Calu3 (cell line): ENCODE measurements around the gene SERINC5. TPM values are rescaled to one million over a fixed set of nuclear protein-coding genes. Genes with fewer than 3 reads are reported as not detected.

Source experiments
- BruUV-seq: library from RNA; stranded (reverse); fragments of 400-500 nt; replicated peaks from 2 replicates; lab custom pipeline; 2021; lab: Mats Ljungman, UMichigan
- CTCF ChIA-PET: fragments of 300-600 bp; sonication (Branson Sonifier 250); formaldehyde crosslinking; loops from one replicate; lab custom pipeline; 2022; ENCODE audit warnings: antibody characterized with exemption; lab: Charles Lee
- DNase-seq: peaks from one replicate; pipeline ENCODE4 v3.0.0; 2022
- H3K27ac Mint-ChIP-seq: one replicate; pipeline ENCODE4 v1.8.0; 2022; ENCODE audit warnings: mixed read lengths; ENCODE audit not compliant: unreplicated experiment
- H3K27me3 Mint-ChIP-seq: one replicate; pipeline ENCODE4 v1.8.0; 2022; ENCODE audit warnings: mixed read lengths; ENCODE audit not compliant: unreplicated experiment
- H3K36me3 Mint-ChIP-seq: one replicate; pipeline ENCODE4 v1.8.0; 2022; ENCODE audit warnings: mild to moderate bottlenecking, moderate library complexity, mixed read lengths; ENCODE audit not compliant: insufficient read depth, unreplicated experiment
- H3K4me1 Mint-ChIP-seq: one replicate; pipeline ENCODE4 v1.8.0; 2022; ENCODE audit warnings: mild to moderate bottlenecking, low read depth, mixed read lengths; ENCODE audit not compliant: unreplicated experiment
- H3K4me3 Mint-ChIP-seq: one replicate; pipeline ENCODE4 v1.8.0; 2022; ENCODE audit warnings: mild to moderate bottlenecking, low read depth, moderate library complexity, mixed read lengths; ENCODE audit not compliant: unreplicated experiment
- H3K9me3 Mint-ChIP-seq: one replicate; pipeline ENCODE4 v1.8.0; 2022; ENCODE audit warnings: low read depth, mixed read lengths; ENCODE audit not compliant: unreplicated experiment
- CTCF ChIP-seq: fragments of 200-600 bp; IDR thresholded peaks from one replicate; pipeline ENCODE4 v1.8.0; 2022; ENCODE audit warnings: antibody characterized with exemption; ENCODE audit not compliant: unreplicated experiment
- intact Hi-C: fragments of 100-400 bp; cut with micrococcal nuclease; formaldehyde crosslinking; loops from one replicate; pipeline ENCODE4 v1.10.0; 2022; ENCODE audit not compliant: unreplicated experiment
- total RNA-seq: library from RNA; stranded (reverse); gene quantifications from 2 replicates; pipeline ENCODE4 v1.2.3, GENCODE V29; 2022

SERINC5 gene
- total RNA-seq, 1 experiment from 2014 or later = 47.0 TPM

- Mint-ChIP-seq H3K4me3 (no peak overlapping the region), H3K36me3 (no peaks in the 10 kb centered on the region), H3K9me3 (peaks cover 4% of the 10 kb centered on the region), H3K4me1 (peaks cover 12% of the 10 kb centered on the region), H3K27me3 (no peaks in the 10 kb centered on the region), H3K27ac (no peak overlapping the region)
- intact Hi-C loops = no loop called here
- DNase-seq = no peak
- CTCF ChIA-PET = interaction anchor here (1.2 to 1.6 kb wide), 2 partner anchors 10 to 18 kb away, joined by 4 to 5 read pairs; no protein-coding TSS in a partner anchor
- no peak for TF ChIP-seq CTCF
- BruUV-seq = no TSS peak
Measured at GRCh38 chr5:80109646-80110478, 146.0 kb downstream of the SERINC5 start.

GRCh38 chr5:80106916-80107315 lies 148.9 kb downstream of the SERINC5 start:
- TF ChIP-seq CTCF = no peak
- no peaks in the 10 kb centered on the region for H3K27me3 Mint-ChIP-seq
- H3K36me3 Mint-ChIP-seq = no peaks in the 10 kb centered on the region
- no peak overlapping the region for H3K4me3 Mint-ChIP-seq
- no peak for DNase-seq
- BruUV-seq = no TSS peak
- H3K9me3 Mint-ChIP-seq = no peaks in the 10 kb centered on the region
- no peak overlapping the region for H3K27ac Mint-ChIP-seq
- CTCF ChIA-PET = interaction anchor here (0.6 kb wide), 1 partner anchor 10 kb away, joined by 3 read pairs; no protein-coding TSS in a partner anchor
- H3K4me1 Mint-ChIP-seq = peaks cover 12% of the 10 kb centered on the region
- intact Hi-C loops = no loop called here

- Mint-ChIP-seq H3K4me3 (no peak overlapping the region), H3K4me1 (peaks cover 2% of the 10 kb centered on the region), H3K27ac (no peak overlapping the region), H3K9me3 (no peaks in the 10 kb centered on the region), H3K36me3 (no peaks in the 10 kb centered on the region), H3K27me3 (no peaks in the 10 kb centered on the region)
- CTCF ChIA-PET = no interaction called here
- BruUV-seq = no TSS peak
- no peak for TF ChIP-seq CTCF
- DNase-seq = no peak
- intact Hi-C loops = no loop called here
Measured at GRCh38 chr5:80105698-80106439, 150.0 kb downstream of the SERINC5 start.

GRCh38 chr5:80103371-80103770 lies 152.5 kb downstream of the SERINC5 start:
- no peaks in the 10 kb centered on the region for H3K4me1 Mint-ChIP-seq
- no peak for DNase-seq
- BruUV-seq = no TSS peak
- no peak overlapping the region for H3K27ac Mint-ChIP-seq
- no peaks in the 10 kb centered on the region for H3K9me3 Mint-ChIP-seq
- no peak overlapping the region for H3K4me3 Mint-ChIP-seq
- no peaks in the 10 kb centered on the region for H3K27me3 Mint-ChIP-seq
- H3K36me3 Mint-ChIP-seq = no peaks in the 10 kb centered on the region
- CTCF ChIA-PET = interaction anchor here (1.0 kb wide), 1 partner anchor 24 kb away, joined by 4 read pairs; no protein-coding TSS in a partner anchor
- intact Hi-C loops = no loop called here
- no peak for TF ChIP-seq CTCF
